HG03139 (cell line): ENCODE measurements around the gene ARFGEF3.

ENCODE experiments used
- ATAC-seq: cut with Tn5 transposase; IDR thresholded peaks from one replicate; pipeline ENCODE4 v1.9.1; 2021; ENCODE audit not compliant: unreplicated experiment

The ARFGEF3 gene

DNA sequence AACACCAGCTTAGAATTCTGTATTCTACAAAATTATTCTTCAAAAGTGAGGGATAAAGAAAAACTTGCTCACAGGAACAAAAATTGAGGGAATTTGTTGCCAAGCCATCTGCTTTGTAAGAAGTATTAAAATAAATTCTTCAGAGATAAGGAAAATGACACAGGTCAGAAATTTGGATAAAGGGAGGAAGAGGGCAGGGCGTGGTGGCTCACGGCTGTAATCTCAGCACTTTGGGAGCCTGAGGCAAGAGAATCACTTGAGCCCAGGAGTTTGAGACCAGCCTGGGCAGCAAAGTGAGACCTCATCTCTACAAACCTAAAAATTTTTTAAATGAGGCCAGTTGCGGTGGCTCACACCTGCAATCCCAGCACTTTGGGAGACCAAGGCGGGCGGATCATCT is 227.8 kb downstream of the ARFGEF3 start:
- no peak for ATAC-seq
